ENCODE data around the gene PPP2R2C. TPM values are rescaled to one million over a fixed set of nuclear protein-coding genes. Genes with fewer than 3 reads are reported as not detected.

Gene PPP2R2C
- total RNA-seq, 2 experiments from 2014 or later = not detected

- Mint-ChIP-seq H3K4me1 (ENCODE audit: low read depth) (no peaks in the 10 kb centered on the region), H3K36me3 (ENCODE audit: low read depth) (no peaks in the 10 kb centered on the region), H3K27me3 (ENCODE audit: low read depth) (peaks cover 9% of the 10 kb centered on the region), H3K27ac (no peak overlapping the region), H3K9me3 (no peaks in the 10 kb centered on the region), H3K4me3 (no peak overlapping the region)
- CTCF ChIA-PET = no interaction called here
- intact Hi-C loops (cut with micrococcal nuclease) = no loop called here
- no peak for DNase-seq
These were observed 50.3 kb downstream of the PPP2R2C start for GRCh38 chr4:6422105-6422504.

GRCh38 chr4:6421397-6421796, 51.0 kb downstream of the PPP2R2C start:
- Mint-ChIP-seq H3K4me1 (ENCODE audit: low read depth) (no peaks in the 10 kb centered on the region), H3K27me3 (ENCODE audit: low read depth) (peaks cover 9% of the 10 kb centered on the region), H3K27ac (no peak overlapping the region), H3K36me3 (ENCODE audit: low read depth) (no peaks in the 10 kb centered on the region), H3K4me3 (no peak overlapping the region), H3K9me3 (no peaks in the 10 kb centered on the region)
- intact Hi-C loops (cut with micrococcal nuclease) = no loop called here
- CTCF ChIA-PET = no interaction called here
- no peak for DNase-seq

GRCh38 chr4:6420972-6421371, 51.4 kb downstream of the PPP2R2C start:
- H3K27ac Mint-ChIP-seq = no peak overlapping the region
- no peaks in the 10 kb centered on the region for H3K4me1 Mint-ChIP-seq (ENCODE audit: low read depth)
- H3K27me3 Mint-ChIP-seq (ENCODE audit: low read depth) = peaks cover 10% of the 10 kb centered on the region
- no peaks in the 10 kb centered on the region for H3K9me3 Mint-ChIP-seq
- intact Hi-C loops (cut with micrococcal nuclease) = no loop called here
- no peak for DNase-seq
- H3K4me3 Mint-ChIP-seq = no peak overlapping the region
- no peaks in the 10 kb centered on the region for H3K36me3 Mint-ChIP-seq (ENCODE audit: low read depth)
- CTCF ChIA-PET = no interaction called here

GRCh38 chr4:6420036-6420435, 52.4 kb downstream of the PPP2R2C start:
- H3K4me3 Mint-ChIP-seq = no peak overlapping the region
- CTCF ChIA-PET = no interaction called here
- no peak for DNase-seq
- peaks cover 13% of the 10 kb centered on the region for H3K27me3 Mint-ChIP-seq (ENCODE audit: low read depth)
- no peaks in the 10 kb centered on the region for H3K4me1 Mint-ChIP-seq (ENCODE audit: low read depth)
- H3K9me3 Mint-ChIP-seq = no peaks in the 10 kb centered on the region
- no peaks in the 10 kb centered on the region for H3K36me3 Mint-ChIP-seq (ENCODE audit: low read depth)
- intact Hi-C loops (cut with micrococcal nuclease) = no loop called here
- no peak overlapping the region for H3K27ac Mint-ChIP-seq

- CTCF ChIA-PET = no interaction called here
- intact Hi-C loops (cut with micrococcal nuclease) = no loop called here
- H3K27ac Mint-ChIP-seq = no peak overlapping the region
These were observed 52.9 kb downstream of the PPP2R2C start for GRCh38 chr4:6419452-6420028.

GRCh38 chr4:6418193-6418755, 54.1 kb downstream of the PPP2R2C start:
- CTCF ChIA-PET = no interaction called here
- intact Hi-C loops (cut with micrococcal nuclease) = no loop called here
- Mint-ChIP-seq H3K9me3 (no peaks in the 10 kb centered on the region), H3K36me3 (ENCODE audit: low read depth) (no peaks in the 10 kb centered on the region), H3K27me3 (ENCODE audit: low read depth) (peaks cover 10% of the 10 kb centered on the region), H3K4me3 (no peak overlapping the region), H3K27ac (no peak overlapping the region), H3K4me1 (ENCODE audit: low read depth) (no peaks in the 10 kb centered on the region)
- no peak for DNase-seq

More at GRCh38 chr4:6419452-6420028, 52.9 kb downstream of the PPP2R2C start:
- H3K4me3 Mint-ChIP-seq = no peak overlapping the region
- H3K27me3 Mint-ChIP-seq (ENCODE audit: low read depth) = peaks cover 12% of the 10 kb centered on the region
- H3K9me3 Mint-ChIP-seq = no peaks in the 10 kb centered on the region
- no peaks in the 10 kb centered on the region for H3K36me3 Mint-ChIP-seq (ENCODE audit: low read depth)
- no peak for DNase-seq
- H3K4me1 Mint-ChIP-seq (ENCODE audit: low read depth) = no peaks in the 10 kb centered on the region

GRCh38 chr4:6417516-6418050, 54.8 kb downstream of the PPP2R2C start:
- CTCF ChIA-PET = no interaction called here
- Mint-ChIP-seq H3K9me3 (peaks cover 2% of the 10 kb centered on the region), H3K4me1 (ENCODE audit: low read depth) (no peaks in the 10 kb centered on the region), H3K27me3 (ENCODE audit: low read depth) (peaks cover 8% of the 10 kb centered on the region), H3K4me3 (no peak overlapping the region), H3K27ac (no peak overlapping the region), H3K36me3 (ENCODE audit: low read depth) (no peaks in the 10 kb centered on the region)
- no peak for DNase-seq
- intact Hi-C loops (cut with micrococcal nuclease) = no loop called here

GRCh38 chr4:6416518-6417286, 55.7 kb downstream of the PPP2R2C start:
- CTCF ChIA-PET = no interaction called here
- peaks cover 8% of the 10 kb centered on the region for H3K27me3 Mint-ChIP-seq (ENCODE audit: low read depth)
- no peak for DNase-seq
- peaks cover 2% of the 10 kb centered on the region for H3K9me3 Mint-ChIP-seq
- H3K4me3 Mint-ChIP-seq = no peak overlapping the region
- no peaks in the 10 kb centered on the region for H3K4me1 Mint-ChIP-seq (ENCODE audit: low read depth)
- no peak overlapping the region for H3K27ac Mint-ChIP-seq
- H3K36me3 Mint-ChIP-seq (ENCODE audit: low read depth) = no peaks in the 10 kb centered on the region
- intact Hi-C loops (cut with micrococcal nuclease) = no loop called here

GRCh38 chr4:6415031-6415705, 57.2 kb downstream of the PPP2R2C start:
- H3K4me3 Mint-ChIP-seq = no peak overlapping the region

GRCh38 chr4:6414578-6414977, 57.8 kb downstream of the PPP2R2C start:
- H3K4me1 Mint-ChIP-seq (ENCODE audit: low read depth) = no peaks in the 10 kb centered on the region
- peaks cover 8% of the 10 kb centered on the region for H3K27me3 Mint-ChIP-seq (ENCODE audit: low read depth)
- CTCF ChIA-PET = interaction anchor here (0.6 to 0.8 kb wide), 3 partner anchors 29 to 154 kb away, joined by 3 to 8 read pairs (median 3); no protein-coding TSS in a partner anchor
- H3K36me3 Mint-ChIP-seq (ENCODE audit: low read depth) = no peaks in the 10 kb centered on the region
- H3K4me3 Mint-ChIP-seq = no peak overlapping the region
- intact Hi-C loops (cut with micrococcal nuclease) = no loop called here
- no peak overlapping the region for H3K27ac Mint-ChIP-seq
- H3K9me3 Mint-ChIP-seq = peaks cover 2% of the 10 kb centered on the region
- no peak for DNase-seq

More at GRCh38 chr4:6415031-6415705, 57.2 kb downstream of the PPP2R2C start:
- Mint-ChIP-seq H3K9me3 (peaks cover 2% of the 10 kb centered on the region), H3K27me3 (ENCODE audit: low read depth) (peaks cover 8% of the 10 kb centered on the region), H3K4me1 (ENCODE audit: low read depth) (no peaks in the 10 kb centered on the region), H3K36me3 (ENCODE audit: low read depth) (no peaks in the 10 kb centered on the region), H3K27ac (no peak overlapping the region)
- CTCF ChIA-PET = no interaction called here
- intact Hi-C loops (cut with micrococcal nuclease) = no loop called here
- DNase-seq = no peak

GRCh38 chr4:6410664-6411063, 61.8 kb downstream of the PPP2R2C start:
- Mint-ChIP-seq H3K27ac (no peak overlapping the region), H3K4me1 (ENCODE audit: low read depth) (no peaks in the 10 kb centered on the region), H3K27me3 (ENCODE audit: low read depth) (peaks cover 8% of the 10 kb centered on the region), H3K36me3 (ENCODE audit: low read depth) (no peaks in the 10 kb centered on the region), H3K4me3 (no peak overlapping the region), H3K9me3 (peaks cover 2% of the 10 kb centered on the region)
- CTCF ChIA-PET = no interaction called here
- intact Hi-C loops (cut with micrococcal nuclease) = no loop called here
- no peak for DNase-seq

- DNase-seq = no peak
- CTCF ChIA-PET = no interaction called here
- H3K27ac Mint-ChIP-seq = no peak overlapping the region
- peaks cover 13% of the 10 kb centered on the region for H3K27me3 Mint-ChIP-seq (ENCODE audit: low read depth)
- H3K4me3 Mint-ChIP-seq = no peak overlapping the region
- peaks cover 2% of the 10 kb centered on the region for H3K9me3 Mint-ChIP-seq
- no peaks in the 10 kb centered on the region for H3K4me1 Mint-ChIP-seq (ENCODE audit: low read depth)
- intact Hi-C loops (cut with micrococcal nuclease) = no loop called here
- H3K36me3 Mint-ChIP-seq (ENCODE audit: low read depth) = no peaks in the 10 kb centered on the region
These were observed 62.3 kb downstream of the PPP2R2C start for GRCh38 chr4:6410068-6410467.

Data from activated naive CD4-positive, alpha-beta T cell treated with anti-CD3 and anti-CD28 coated beads for 36 hours (primary cell).